Measurements from ENCODE around the gene LAMB1. TPM values are rescaled to one million over a fixed set of nuclear protein-coding genes. Genes with fewer than 3 reads are reported as not detected.
"Not testable (repeated sequence)": the region's sequence is repeated elsewhere in the genome, so short reads cannot be mapped to it uniquely, and the experiment has no call there.

The LAMB1 gene
- total RNA-seq, 1 donor from 2014 or later = 220 TPM

DNA sequence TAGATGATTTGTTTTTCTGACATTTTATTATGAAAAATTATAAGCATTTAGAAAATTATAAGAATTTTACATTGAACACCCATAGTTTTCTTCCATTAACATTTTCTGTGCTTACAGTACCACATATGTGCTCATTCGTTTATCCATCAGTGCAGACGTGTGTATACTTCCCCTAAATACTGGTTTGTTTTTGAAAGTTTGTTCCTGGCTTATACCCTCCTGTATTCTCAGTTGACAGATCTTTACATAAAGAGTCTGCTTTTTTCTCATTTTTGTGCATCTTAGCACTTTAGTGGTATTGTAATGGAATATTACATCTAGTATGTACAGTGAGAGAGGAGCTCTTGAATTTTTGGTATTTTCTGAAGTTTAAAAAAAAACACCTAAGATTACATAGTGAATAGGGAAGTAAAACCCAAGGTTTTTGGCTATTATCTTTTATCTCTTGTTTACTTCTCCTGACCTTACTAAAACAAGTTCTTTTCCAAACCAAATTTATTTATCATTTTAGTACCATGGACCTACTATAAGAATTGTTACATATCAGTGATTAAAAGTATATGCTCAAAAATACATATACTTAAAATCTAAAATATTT is 103.9 kb downstream of the LAMB1 start:
- H3K4me3 ChIP-seq (ENCODE audit: low read depth, low read length) = no peak overlapping the region
- no peak for TF ChIP-seq CTCF (conservative IDR thresholded peaks at IDR 0.05; ENCODE audit: low read depth, low read length)
- DNase-seq (ENCODE audit: low read depth) = no peak

- not testable (repeated sequence) for DNase-seq (ENCODE audit: low read depth)
- peak overlapping the region; percentile 78 for H3K4me3 ChIP-seq (ENCODE audit: low read depth, low read length)
Observed at GRCh38 chr7:107892367-107892741, 110.6 kb downstream of the LAMB1 start.

DNA sequence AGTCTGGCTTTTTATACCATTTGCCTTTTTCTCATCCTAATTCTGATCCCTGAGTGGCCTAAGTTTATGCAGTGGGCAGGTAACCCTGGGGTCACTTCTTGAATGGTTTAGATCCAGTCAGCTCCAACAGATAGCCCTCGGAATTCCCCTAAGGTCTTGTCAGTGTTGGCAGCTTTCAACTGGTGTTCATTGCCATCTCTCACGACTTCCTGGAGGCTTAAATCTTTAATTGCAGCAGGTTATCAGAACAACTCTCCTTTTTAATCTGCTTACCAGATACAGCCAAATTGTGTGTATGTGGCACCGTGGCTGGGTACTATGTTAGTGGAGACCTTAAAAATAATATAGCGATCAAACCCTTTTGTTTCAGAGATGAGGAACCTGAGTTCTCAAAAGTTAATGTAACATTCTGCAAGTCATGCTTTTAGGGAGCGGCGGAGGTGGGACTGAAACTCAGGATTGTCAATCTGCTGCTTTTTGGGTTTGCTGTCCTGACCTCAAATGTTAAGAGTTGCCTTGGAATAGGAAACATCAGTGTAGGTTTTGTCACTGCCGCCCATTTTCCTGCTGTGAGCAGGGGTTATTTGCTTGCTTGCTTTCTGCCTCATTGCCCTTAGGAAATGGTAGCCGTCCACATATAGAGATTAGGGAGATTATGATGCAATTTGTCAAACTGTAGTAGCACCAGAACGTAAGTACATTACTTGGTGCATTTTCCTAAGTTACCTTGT is 111.2 kb downstream of the LAMB1 start:
- no peak for TF ChIP-seq CTCF (conservative IDR thresholded peaks at IDR 0.05; ENCODE audit: low read depth, low read length)
- DNase-seq (ENCODE audit: low read depth) = peak; percentile 45
- peak overlapping the region; percentile 78 for H3K4me3 ChIP-seq (ENCODE audit: low read depth, low read length)

GRCh38 chr7:107890962-107891635 is 111.9 kb downstream of the LAMB1 start, which contains the start of gene DLD:
Gene DLD (plus strand): TSS chr7:107891183. CDS start chr7:107891251, 68 bp downstream.
- DNase-seq (ENCODE audit: low read depth) = peak; percentile 52
- no peak for TF ChIP-seq CTCF (conservative IDR thresholded peaks at IDR 0.05; ENCODE audit: low read depth, low read length)
- peak within 1 kb of the TSS; percentile 78 for H3K4me3 ChIP-seq (ENCODE audit: low read depth, low read length)

GRCh38 chr7:107890493-107890961 is 112.4 kb downstream of the LAMB1 start:
- no peak for DNase-seq (ENCODE audit: low read depth)
- TF ChIP-seq CTCF (conservative IDR thresholded peaks at IDR 0.05; ENCODE audit: low read depth, low read length) = no peak
- peak overlapping the region; percentile 78 for H3K4me3 ChIP-seq (ENCODE audit: low read depth, low read length)

GRCh38 chr7:107889992-107890391 is 113.0 kb downstream of the LAMB1 start:
- TF ChIP-seq CTCF (conservative IDR thresholded peaks at IDR 0.05; ENCODE audit: low read depth, low read length) = no peak
- DNase-seq (ENCODE audit: low read depth) = no peak
- no peak overlapping the region for H3K4me3 ChIP-seq (ENCODE audit: low read depth, low read length)

GRCh38 chr7:107887827-107888226 is 115.1 kb downstream of the LAMB1 start:
- H3K4me3 ChIP-seq (ENCODE audit: low read depth, low read length); DNase-seq (ENCODE audit: low read depth): not testable (repeated sequence)

Data from epithelial cell of proximal tubule (primary cell).